ENCODE results near the gene CSKMT. TPM values are rescaled to one million over a fixed set of nuclear protein-coding genes. Genes with fewer than 3 reads are reported as not detected.

The CSKMT gene
- polyA plus RNA-seq, 1 donor, result 5.9 TPM

DNA sequence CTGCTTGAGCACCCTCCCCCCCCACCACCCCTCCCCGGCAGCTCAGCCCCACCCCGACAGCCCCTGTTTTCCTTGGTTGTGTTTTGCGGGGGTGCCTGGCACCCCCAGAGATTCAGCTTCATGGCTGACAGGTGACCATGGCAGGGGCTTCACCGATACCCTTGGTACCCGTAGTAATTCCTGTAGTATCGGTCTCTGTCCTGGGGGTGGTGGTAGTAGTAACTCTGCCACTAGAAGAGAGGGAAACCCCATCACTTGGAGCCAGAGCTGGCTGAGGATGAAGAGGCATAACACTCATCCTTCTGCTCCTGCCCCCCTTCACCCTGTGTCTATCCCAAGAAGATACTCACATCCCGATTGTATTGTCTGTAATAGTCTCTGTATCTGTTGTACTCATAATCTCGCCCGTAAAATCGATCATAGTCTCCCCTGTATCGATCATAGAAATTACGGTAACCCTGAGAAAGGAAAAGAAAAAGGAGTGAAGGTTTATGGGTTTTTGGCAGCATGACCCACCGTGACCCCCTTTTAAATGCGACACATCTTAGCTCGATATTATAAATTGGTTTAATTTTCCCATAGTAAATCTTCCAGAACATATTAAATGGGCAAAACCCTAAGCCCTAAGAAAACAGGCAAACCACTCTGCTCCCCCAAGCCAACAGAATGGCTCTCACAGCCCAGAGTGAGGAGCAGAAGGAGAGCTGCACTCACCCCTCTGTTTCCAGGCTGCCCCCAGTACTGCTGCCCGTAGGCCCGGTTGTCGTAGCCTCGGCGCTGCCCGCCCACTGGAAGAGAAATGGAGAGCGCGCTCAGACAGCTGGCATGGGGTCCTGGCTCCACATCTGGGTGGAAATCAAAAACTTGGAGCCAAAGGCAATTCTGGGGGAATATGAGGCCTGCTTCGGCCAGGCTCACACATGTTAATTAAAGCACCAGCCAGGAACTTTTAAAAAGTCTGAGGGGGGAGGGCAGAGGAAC is 50.3 kb downstream of the CSKMT start:
- DNase-seq, result no peak

DNA sequence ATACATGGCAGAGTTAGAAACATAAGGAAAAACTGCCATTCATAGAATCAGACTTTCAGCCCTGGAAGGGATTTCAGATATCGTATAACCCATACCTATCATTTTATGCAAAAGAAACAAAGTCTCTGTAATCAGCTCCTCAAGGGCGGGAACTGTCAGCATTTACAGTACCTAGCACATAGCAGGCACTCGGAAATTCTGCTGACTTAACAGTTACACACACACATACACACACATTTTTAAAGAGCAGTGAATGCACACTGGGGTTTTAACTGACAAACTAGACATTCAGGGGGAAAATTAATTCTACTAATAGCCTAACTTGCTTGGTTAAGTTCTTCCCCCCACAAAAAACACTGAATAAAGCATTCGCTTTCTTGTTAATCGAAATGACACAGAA is 51.1 kb downstream of the CSKMT start:
- no peak for DNase-seq

DNA sequence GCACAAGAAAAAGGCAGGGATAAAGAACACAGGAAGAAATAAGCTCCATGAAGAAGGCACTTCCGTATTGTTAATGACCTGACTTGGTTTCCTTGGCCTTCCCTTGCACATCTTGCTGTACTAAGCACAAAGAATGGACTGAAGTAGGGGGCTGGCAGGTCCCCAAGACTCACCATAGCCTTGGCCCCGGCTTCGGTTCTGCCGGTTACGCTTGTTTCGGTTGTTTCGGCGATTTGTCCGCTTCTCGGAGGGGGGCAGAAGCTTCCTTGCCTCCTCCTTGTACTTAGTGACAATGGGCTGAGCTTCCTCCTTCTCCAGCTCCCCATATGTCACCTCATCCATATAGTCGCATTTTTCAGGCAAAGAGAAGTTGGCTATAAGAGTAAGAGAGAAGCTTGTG is 51.7 kb downstream of the CSKMT start:
- DNase-seq, result no peak

Other genes with a start within 250 kb of the CSKMT start
- gene SCGB1A1, start 246.3 kb upstream of the CSKMT start, polyA plus RNA-seq (ENCODE audit: insufficient read length), result not detected
- gene AHNAK, start 118.5 kb upstream of the CSKMT start, polyA plus RNA-seq (ENCODE audit: insufficient read length), result 199 TPM
- gene EEF1G, start 91.4 kb upstream of the CSKMT start, polyA plus RNA-seq (ENCODE audit: insufficient read length), result 2,043 TPM
- 24.8 TPM for gene TUT1, start 73.8 kb upstream of the CSKMT start, polyA plus RNA-seq (ENCODE audit: insufficient read length)
- 108 TPM for gene MTA2, start 63.4 kb upstream of the CSKMT start, polyA plus RNA-seq (ENCODE audit: insufficient read length)
- 36.4 TPM for gene EML3, start 52.5 kb upstream of the CSKMT start, polyA plus RNA-seq (ENCODE audit: insufficient read length)
- 3.5 TPM for gene ROM1, start 52.1 kb upstream of the CSKMT start, polyA plus RNA-seq (ENCODE audit: insufficient read length)
- gene B3GAT3, start 43.3 kb upstream of the CSKMT start, polyA plus RNA-seq (ENCODE audit: insufficient read length), result 26.3 TPM
- 395 TPM for gene GANAB, start 18.7 kb upstream of the CSKMT start, polyA plus RNA-seq (ENCODE audit: insufficient read length)
- 17.8 TPM for gene INTS5, start 12.0 kb upstream of the CSKMT start, polyA plus RNA-seq (ENCODE audit: insufficient read length)
- 59.0 TPM for gene C11orf98, start 102 bp upstream of the CSKMT start, polyA plus RNA-seq (ENCODE audit: insufficient read length)
- 7.5 TPM for gene UQCC3, start 6.4 kb downstream of the CSKMT start, polyA plus RNA-seq (ENCODE audit: insufficient read length)
- 9.0 TPM for gene LBHD1, start 7.0 kb downstream of the CSKMT start, polyA plus RNA-seq (ENCODE audit: insufficient read length)
- gene UBXN1, start 13.8 kb downstream of the CSKMT start, polyA plus RNA-seq (ENCODE audit: insufficient read length), result 140 TPM
- 0.78 TPM for gene LRRN4CL, start 24.2 kb downstream of the CSKMT start, polyA plus RNA-seq (ENCODE audit: insufficient read length)
- 68.3 TPM for gene BSCL2, start 42.1 kb downstream of the CSKMT start, polyA plus RNA-seq (ENCODE audit: insufficient read length)
- gene GNG3, start 42.4 kb downstream of the CSKMT start, polyA plus RNA-seq (ENCODE audit: insufficient read length), result 2.5 TPM
- gene HNRNPUL2, start 62.1 kb downstream of the CSKMT start, polyA plus RNA-seq (ENCODE audit: insufficient read length), result 101 TPM
- gene TTC9C, start 63.2 kb downstream of the CSKMT start, polyA plus RNA-seq (ENCODE audit: insufficient read length), result 43.1 TPM
- gene ZBTB3, start 88.8 kb downstream of the CSKMT start, polyA plus RNA-seq (ENCODE audit: insufficient read length), result 8.1 TPM
- 145 TPM for gene POLR2G, start 96.3 kb downstream of the CSKMT start, polyA plus RNA-seq (ENCODE audit: insufficient read length)
- gene TAF6L, start 106.1 kb downstream of the CSKMT start, polyA plus RNA-seq (ENCODE audit: insufficient read length), result 39.8 TPM
- gene TMEM179B, start 122.1 kb downstream of the CSKMT start, polyA plus RNA-seq (ENCODE audit: insufficient read length), result 66.4 TPM
- gene TMEM223, start 126.7 kb downstream of the CSKMT start, polyA plus RNA-seq (ENCODE audit: insufficient read length), result 25.0 TPM
- gene NXF1, start 140.1 kb downstream of the CSKMT start, polyA plus RNA-seq (ENCODE audit: insufficient read length), result 136 TPM
- 51.3 TPM for gene STX5, start 166.7 kb downstream of the CSKMT start, polyA plus RNA-seq (ENCODE audit: insufficient read length)
- not detected for gene TEX54, start 167.5 kb downstream of the CSKMT start, polyA plus RNA-seq (ENCODE audit: insufficient read length)
- gene WDR74, start 174.3 kb downstream of the CSKMT start, polyA plus RNA-seq (ENCODE audit: insufficient read length), result 42.1 TPM
- gene SLC3A2, start 215.6 kb downstream of the CSKMT start, polyA plus RNA-seq (ENCODE audit: insufficient read length), result 193 TPM

Data from left kidney (tissue), 2 donors.